Measurements from ENCODE around the gene POLR3A.

DNA sequence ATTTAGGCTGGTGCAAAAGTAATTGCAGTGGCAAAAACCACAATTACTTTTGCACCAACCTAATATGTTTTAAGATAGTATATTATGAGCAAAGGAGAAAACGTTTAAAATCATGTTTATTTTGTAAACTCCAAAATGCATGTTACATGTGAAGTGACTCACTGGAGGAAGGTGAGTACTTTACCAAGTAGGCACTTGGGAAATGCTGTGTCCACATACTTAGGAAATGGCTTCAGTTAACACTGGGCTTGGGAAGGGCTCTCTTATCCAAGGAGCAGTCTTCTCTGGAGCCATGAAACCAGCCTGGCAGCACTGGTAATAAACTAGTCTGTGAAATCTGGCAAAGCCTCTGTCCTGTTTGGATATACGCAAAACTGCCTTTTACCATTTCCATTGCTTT, 8.8 kb upstream of the POLR3A start:
- TF ChIP-seq FOXM1 (CRISPR knock-in tag; IDR thresholded peaks at IDR 0.05): no peak
- TF ChIP-seq, protein P1, sequence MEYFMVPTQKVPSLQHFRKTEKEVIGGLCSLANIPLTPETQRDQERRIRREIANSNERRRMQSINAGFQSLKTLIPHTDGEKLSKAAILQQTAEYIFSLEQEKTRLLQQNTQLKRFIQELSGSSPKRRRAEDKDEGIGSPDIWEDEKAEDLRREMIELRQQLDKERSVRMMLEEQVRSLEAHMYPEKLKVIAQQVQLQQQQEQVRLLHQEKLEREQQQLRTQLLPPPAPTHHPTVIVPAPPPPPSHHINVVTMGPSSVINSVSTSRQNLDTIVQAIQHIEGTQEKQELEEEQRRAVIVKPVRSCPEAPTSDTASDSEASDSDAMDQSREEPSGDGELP (IDR thresholded peaks at IDR 0.05; ENCODE audit: borderline replicate concordance, low read depth): no peak
- TF ChIP-seq, protein P2, sequence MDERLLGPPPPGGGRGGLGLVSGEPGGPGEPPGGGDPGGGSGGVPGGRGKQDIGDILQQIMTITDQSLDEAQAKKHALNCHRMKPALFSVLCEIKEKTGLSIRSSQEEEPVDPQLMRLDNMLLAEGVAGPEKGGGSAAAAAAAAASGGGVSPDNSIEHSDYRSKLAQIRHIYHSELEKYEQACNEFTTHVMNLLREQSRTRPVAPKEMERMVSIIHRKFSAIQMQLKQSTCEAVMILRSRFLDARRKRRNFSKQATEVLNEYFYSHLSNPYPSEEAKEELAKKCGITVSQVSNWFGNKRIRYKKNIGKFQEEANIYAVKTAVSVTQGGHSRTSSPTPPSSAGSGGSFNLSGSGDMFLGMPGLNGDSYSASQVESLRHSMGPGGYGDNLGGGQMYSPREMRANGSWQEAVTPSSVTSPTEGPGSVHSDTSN (CRISPR knock-in tag; IDR thresholded peaks at IDR 0.05): no peak
- no peak for TF ChIP-seq EZH2 (conservative IDR thresholded peaks at IDR 0.05; ENCODE audit: low read depth, low read length)
- no peak for TF ChIP-seq RAD21 (CRISPR knock-in tag; IDR thresholded peaks at IDR 0.05)
- TF ChIP-seq ZBTB21 (CRISPR knock-in tag; IDR thresholded peaks at IDR 0.05): no peak
- TF ChIP-seq ZNF326 (CRISPR knock-in tag; IDR thresholded peaks at IDR 0.05; ENCODE audit: borderline replicate concordance): no peak
- no peak for TF ChIP-seq MYNN (CRISPR knock-in tag; IDR thresholded peaks at IDR 0.05; ENCODE audit: low read depth)
- TF ChIP-seq ZKSCAN1 (IDR thresholded peaks at IDR 0.05; ENCODE audit: low read length): no peak
- TF ChIP-seq, protein P3, sequence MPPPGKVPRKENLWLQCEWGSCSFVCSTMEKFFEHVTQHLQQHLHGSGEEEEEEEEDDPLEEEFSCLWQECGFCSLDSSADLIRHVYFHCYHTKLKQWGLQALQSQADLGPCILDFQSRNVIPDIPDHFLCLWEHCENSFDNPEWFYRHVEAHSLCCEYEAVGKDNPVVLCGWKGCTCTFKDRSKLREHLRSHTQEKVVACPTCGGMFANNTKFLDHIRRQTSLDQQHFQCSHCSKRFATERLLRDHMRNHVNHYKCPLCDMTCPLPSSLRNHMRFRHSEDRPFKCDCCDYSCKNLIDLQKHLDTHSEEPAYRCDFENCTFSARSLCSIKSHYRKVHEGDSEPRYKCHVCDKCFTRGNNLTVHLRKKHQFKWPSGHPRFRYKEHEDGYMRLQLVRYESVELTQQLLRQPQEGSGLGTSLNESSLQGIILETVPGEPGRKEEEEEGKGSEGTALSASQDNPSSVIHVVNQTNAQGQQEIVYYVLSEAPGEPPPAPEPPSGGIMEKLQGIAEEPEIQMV (CRISPR knock-in tag; IDR thresholded peaks at IDR 0.05; ENCODE audit: low read depth): no peak
